ENCODE measurements around the gene ARID1B.

ARID1B gene

DNA sequence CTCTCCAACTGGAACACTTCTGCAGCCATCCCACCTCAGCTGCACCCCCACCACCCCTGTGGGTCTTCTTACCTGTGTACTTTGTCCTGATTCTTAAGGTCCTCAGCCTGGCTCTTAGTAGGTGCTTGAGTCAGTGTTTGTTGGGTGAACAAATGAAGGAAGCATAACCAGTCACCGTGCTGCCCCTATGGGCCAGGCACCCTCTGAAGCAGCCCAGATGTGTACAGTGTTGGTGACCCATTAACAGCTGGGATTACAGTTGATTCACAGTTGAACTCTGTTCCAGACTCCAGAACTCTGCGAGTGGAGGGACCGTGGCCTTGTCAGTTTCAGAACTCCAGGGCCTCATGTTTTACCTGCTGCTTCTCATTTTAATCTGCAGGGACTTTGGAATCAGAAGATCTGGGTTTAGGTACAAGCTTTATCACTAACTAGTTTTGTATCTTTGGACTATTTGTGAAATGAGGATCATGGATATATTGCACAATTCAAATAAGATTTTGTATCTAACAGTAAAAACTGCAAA lies 342.4 kb downstream of the ARID1B start:
- no peak for DNase-seq

DNA sequence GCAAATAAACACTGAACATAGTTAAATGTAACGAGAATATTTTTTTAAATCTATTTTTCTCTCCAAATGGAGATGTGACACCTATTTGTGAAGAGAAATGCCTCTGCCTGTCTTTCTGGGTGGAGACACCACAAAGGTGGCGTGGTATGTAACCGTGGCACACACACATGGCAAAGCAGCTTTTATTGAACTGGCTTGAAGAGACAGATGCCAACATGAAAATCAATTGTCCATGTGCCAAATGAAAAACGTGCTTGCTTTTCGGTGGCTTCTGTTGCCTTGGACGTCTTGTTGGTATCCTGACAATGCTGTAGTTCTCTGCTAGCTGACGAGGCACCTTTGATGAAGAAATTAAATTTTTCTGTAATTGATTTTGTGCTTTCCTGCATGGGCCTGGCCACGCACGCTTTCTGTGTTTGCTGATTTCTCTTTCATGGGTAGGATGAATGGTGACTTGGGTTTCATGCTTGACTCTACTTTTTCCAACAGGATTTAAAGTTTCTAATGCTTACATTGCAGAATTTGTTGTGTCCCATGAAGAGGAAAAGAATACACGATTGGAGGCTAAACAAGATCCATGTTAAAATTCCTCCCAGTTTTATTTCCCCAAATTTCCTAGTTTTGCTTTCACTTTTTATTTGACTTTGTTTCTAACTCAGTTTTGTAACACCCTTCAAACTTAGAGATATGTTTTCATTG lies 343.5 kb downstream of the ARID1B start:
- no peak for DNase-seq

DNA sequence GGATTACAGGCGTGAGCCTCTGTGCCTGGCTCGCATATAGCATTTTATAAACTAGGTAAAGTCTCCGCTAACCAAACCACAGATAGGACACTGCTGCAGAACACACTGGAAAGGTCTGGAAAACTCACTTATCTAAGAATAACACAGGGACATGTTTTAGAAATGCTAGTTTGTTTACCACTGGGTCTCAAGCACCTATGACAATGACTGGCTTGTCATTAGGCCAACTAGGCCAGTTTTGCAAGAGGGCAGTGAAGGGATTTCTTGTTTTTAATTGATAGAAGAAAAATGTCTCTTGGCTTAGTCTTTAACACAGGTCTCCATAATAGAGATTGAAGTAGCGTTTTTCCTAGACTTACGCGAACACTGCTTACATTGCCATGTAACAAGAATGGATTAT lies 344.7 kb downstream of the ARID1B start:
- DNase-seq, result no peak

DNA sequence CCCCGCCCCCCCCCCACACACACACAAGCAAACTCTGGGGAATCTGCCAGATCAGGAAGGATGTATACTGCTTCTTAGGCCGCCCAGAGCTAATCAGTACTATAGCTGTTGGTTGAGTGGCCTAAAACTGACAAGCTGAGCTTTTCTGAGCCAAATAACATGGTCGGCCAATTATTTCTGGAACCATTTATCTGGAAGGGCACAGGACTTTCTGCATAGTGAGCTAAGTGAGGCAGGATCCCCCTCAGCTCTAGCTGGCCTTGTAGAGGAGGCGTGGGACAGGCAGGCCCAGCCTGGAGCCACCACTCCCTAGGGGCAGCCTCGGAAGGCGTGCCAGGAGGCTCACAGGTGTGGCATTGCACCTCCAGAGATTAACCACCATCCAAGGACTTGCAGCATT lies 346.1 kb downstream of the ARID1B start:
- no peak for DNase-seq

DNA sequence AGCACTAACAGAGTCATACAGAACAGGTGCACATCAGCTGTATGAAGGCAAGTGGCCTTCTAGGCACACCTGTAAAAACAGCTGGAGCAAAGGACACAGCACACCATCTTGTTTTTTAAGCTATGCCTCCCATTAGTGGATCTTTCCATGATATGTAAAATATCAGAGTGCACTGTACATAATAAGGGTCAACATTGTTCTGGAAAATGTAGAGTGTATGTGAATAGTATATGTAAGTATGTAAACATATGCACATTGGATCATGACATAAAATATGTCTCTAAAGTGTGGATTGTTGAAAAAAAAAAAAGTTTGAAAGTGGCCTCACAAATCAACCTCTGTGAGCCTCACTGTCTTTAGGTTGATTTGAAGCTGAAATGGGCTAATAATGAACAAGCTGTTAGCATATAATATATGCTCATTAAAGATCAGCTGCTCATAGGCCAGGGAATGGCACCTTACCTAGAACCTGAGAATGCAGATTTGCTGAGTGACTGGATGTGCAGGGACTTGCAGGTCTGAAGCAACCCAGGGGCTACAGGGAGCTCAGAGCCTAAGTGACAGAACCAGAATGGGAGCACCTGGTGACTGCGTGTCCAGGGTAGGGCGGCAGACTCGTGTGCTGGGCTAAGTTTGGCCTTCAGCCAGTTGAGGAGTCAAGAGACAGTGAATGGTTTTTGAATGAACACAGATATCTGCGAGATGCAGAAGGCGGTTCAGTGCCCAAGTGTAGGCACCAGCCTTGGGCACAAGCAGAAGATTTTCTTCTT lies 347.5 kb downstream of the ARID1B start:
- DNase-seq, result no peak

DNA sequence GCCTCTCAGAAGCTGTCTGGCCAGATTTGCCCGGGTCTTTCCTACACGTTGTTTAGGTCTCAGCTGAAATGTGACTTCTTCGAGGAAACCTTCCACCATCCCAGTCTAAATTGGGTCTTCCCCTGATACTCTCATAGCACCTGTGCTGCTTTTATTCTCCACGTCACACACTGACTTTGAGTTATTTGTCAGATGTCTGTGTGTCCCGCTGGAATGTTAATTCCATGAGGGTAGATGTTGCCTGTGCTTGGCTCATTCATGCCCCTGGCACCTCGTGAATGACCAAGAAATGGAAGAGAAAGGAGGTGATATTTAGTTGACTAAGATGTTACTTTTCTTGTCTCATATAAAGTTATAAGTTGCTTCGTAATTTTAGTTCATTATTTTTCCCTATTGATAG lies 348.4 kb downstream of the ARID1B start:
- no peak for DNase-seq

DNA sequence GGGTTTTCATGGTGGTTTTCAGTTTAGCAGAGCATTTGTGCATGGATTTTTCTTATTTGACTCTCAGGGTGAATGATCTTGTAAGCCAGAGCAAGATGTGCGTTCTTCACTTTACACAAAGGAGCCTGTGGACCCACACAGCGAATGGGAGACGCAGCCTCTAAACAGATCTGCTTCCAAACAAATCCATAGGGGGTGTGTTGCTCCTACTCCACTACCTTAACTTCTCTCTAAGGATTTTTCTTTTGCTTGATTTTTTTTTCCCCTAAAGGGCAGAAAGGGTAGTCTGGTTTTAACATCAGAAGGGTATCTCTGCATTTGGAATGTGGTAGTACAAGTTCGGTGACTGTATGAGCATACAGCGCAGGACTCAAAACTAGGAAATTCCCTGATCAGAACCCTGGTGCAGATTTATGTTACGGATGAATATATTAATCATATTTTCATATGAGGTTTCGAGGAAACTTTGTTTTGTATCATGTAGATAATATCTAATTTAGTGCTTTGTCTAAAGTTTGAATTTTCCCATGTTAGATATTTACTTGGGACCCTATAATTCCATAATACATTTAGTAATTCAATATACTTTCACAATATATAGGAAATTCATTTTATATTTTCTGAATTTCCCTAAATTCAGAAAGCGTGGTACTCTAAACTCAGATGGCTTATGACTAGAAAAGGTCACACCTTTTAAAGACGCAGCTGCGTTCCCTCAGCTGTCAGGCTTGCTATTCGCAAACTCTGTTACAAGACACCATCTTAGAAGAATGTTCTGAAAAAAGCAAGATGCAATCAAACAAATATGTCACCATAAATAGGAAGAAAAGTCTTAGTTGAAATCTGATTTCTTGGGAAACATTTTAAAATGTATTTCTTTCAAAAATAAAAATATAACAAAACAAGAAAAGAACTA lies 349.3 kb downstream of the ARID1B start:
- no peak for DNase-seq

DNA sequence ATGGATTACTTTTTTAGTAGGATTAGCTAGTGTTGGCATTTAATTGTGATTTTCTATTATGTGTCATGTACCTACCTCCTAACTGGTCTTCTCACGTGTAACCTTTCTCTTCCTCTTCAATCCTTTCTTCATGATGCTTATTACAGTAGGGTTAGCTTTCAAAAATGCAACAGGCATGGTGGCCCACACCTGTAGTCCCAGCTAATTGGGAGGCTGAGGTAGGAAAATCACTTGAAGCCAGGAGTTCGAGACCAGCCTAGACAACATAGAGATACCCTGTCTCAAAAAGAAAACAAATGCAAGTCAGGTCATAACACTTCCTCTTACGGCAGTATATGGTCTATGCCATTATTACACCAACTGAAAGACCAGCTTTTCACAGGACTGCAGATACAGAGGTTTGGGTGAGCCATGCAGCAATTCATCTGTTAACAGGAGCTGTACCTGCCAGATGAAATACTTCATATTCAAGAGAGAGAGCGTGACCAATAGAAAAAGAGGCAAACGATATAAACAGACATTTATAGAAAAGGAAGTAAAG lies 351.1 kb downstream of the ARID1B start:
- DNase-seq, result no peak

DNA sequence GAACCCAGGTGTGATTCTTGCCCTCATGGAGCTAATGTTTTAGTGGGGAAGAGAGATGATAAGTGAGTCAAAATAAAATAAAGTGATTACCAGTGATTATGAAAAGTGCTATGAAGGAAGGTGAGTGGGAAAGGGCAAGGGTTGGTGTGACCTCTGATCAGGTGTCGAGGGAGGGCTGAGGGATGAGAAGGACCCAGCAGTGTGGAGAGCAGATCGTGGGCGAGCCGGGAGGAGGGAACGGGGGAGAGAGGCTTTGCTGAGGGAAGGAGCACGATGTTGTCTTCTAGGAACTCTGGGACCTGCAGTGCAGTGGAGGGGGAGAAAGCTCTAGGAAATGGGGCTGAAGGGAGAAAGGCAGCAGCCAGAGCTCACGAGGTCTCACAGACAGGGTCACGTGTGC lies 354.1 kb downstream of the ARID1B start:
- DNase-seq, result no peak

DNA sequence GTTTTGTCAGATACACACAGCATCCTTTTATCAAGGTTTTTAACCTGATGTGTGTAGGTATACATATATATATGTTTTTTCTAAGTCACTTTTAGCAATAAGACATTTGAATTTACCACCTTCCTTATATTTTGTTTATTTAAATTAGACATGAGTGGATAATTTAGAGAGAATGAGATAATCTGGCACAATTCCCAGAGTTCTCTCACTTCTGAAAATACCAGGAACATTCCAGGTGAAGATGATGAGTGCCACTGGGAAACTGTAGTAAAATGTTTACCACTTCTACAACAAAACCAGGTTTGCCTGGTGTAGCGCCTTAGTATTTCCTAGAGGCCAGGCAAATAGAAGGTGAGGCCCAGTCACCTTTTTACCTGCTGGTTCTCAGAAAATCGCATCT lies 356.7 kb downstream of the ARID1B start:
- DNase-seq, result no peak

DNA sequence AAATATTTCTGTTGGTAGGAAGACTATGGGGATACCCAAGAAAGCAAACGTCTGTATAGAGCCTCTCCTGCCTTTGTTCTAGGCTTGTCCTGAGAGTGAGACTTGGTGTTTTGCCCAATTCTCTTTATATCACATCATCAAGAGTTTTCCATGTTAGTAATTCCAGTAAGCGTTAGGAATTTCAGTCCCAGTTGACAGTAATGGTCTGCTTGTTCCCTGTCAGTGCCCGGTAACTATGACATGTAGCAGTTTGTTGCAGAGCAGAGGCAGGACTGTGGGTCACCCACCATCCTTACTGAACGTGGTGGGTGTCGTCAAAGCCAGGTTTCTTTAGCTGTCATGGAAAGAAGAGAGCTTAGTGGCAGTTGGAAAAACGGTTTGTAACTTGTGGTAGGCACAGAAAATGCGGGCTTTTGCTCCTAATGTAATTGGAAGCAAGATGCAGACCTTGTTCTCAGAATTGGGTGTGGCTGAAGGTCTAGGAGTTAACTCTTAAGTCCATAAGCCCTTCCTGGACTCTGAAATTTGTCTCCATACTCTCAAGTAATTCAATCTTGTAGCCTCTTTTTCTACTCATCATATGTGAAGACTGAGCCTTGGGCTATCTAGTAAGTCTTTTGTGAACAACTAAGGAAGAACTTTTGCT lies 357.3 kb downstream of the ARID1B start:
- no peak for DNase-seq

DNA sequence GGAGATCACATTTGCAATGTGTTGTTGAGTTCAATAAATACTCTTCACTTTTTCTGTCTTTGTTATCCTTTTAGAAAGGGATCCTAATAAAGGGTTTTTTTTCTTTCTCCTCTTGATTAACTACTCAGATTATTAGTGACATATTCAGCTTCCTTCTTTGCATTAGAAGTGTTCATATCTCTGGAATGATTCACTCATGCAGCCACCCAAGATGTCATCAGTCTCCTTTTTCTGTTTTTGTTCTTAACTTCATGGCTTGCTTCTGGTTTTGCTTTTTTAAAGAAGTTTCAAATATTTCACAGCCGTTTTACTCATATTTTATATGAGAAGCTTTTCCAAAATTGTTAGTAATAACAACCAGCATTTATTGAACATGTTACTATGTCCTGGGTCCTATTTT lies 358.5 kb downstream of the ARID1B start:
- no peak for DNase-seq

DNA sequence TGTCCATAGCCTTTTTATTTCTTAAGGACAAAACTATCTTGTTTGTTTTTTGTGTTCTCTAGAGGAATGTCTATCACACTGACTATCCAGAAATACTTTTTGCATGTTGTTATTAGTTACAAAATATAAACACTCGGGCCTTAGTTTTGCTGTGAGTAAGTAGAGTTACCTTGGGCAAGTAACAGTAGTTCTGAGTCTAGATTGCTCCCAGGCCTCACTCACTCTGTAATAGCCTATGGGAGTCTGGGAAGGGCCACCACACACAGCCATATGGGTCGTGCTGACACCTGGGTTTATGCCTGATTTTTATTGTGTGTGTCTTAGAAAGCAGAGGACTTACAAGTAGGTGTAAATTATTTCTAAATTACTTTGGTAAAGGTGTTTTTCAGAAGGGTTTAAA lies 360.3 kb downstream of the ARID1B start:
- no peak for DNase-seq

DNA sequence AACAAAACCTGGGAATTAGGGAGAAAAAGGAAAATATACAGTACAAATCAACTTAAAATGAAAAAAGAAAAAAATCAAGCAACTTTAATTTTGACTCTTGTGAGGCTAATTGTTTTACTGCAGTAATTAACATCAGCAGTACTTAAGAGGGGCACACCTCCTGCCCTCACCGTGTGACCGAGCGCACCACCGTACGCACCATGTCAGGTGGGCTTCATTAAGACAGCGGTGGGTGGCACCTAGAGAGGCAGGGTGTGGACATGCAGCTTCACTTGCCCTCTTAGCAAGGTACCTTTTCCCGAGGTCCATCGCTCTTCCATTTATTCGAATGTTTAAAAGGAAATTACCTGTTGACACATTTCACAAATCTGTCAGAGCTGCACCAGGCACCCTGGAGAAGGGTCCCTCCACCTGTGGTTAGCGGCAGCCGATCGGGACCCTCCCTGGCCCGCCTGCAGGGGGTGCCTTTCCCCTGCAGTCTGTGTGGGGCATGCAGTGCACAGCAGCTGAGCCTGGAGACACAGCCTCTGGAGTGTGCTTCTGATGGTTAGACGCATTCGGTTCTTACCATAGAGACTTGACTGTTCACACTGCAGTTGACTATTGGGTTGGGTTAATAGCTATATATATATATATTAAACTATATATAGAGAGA lies 362.0 kb downstream of the ARID1B start:
- peak; percentile 22 for DNase-seq

DNA sequence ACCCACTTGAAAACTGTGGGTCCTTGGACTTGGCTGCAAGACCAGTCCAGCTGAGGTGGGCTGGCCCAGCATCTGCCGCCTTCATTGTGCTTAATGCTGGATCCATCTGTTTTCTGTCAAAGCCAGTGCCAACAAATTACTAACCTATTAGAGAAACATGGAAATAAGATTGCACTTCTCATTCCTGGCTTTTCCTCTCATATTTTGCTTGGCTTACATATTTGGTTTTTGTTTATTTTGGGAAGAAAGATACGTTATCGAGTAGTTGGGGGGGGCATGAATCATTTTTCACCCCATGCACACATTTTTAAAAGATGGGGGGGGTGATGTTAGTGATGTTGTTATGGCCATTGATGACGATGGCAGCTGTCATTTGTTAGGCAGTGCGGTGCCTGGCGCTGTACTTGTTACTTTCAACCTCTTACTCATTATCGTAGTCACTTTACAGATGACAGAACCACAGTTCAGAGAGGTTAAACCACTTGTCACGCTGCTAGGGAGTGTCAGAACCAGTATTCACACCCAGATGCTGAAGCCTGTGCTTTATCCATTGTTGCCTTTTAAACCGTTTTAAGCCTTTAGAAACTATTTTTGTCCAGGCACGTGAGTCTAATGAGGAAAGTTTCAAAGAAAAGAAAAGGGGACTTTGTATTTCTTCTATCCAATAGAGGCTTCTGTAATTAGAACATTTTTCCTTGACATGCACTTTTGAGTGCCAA lies 366.2 kb downstream of the ARID1B start:
- DNase-seq, result no peak

DNA sequence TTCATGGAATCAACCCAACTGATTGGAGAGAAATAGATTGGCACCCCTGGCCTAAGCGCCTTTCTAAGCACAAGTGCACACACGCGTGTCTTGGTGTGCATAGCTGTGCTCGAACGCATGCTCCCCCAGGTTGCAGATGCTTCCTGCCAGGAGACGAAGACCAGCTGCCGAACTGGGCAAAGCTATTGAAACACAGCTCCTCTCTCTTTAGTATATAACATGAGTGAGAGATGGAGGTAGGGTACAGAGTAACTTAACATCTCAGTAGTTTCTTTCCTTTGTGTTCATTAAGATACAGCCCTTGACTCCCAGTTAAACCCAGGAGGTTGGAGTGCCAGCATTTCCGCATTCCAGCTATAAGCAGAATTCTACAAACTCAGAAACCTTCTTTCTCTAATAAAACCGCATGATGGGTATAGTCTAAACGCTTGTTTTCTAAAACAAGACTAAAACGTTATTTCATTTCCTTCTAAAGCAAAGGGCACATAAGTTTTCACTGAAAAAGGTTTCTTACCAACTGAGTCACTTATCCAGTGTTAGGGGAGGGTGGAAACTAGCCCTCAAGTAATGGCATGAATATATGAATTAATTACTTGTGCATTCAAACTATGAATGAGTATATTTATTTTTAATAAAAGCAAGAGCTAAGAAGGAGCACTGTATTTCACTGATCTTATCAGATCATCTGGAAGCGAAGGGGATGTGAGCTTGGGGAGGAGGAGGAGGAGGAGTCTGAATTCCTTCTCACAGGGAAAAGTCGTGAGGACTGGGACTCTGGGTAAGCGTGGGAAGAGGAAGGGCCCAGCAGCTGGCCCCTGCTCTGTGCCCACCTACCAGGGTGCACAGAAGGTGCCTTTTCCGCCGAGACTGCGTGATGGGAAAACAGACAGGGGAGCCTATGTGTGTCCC lies 367.0 kb downstream of the ARID1B start:
- DNase-seq, result no peak

DNA sequence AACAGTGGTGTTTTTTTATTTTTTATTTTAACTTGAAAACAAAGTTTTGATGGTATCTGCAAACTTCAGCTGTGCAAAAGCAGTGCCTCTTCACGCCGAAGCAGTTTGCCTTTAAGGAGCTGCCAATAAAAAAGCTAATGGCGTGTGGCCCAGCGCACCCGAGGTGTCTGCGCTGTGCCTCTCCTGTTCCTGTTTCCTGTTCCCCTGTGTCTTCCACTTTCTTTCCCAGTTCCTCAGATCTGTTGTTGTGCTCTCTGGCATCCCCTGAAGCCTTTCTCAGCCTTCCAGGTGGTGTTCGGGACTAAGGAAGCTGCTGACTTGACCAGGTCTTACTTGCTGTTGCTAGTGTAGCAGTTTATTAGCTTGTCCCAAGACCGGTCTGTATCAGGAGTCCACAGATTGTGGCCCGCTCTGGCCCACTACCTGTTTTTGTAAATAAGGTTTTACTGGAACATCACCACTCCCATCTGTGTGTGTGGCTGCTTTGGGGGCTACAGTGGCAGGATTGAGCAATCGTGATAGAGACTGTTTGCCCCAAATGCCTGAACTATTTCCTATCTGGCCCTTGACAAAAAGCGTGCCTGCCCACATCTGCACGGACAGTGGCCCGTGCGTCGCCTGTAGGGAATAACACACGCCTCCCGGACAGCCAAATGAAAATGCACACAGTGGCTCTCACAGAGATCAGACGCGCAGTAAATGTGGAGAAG lies 367.8 kb downstream of the ARID1B start:
- DNase-seq, result no peak

DNA sequence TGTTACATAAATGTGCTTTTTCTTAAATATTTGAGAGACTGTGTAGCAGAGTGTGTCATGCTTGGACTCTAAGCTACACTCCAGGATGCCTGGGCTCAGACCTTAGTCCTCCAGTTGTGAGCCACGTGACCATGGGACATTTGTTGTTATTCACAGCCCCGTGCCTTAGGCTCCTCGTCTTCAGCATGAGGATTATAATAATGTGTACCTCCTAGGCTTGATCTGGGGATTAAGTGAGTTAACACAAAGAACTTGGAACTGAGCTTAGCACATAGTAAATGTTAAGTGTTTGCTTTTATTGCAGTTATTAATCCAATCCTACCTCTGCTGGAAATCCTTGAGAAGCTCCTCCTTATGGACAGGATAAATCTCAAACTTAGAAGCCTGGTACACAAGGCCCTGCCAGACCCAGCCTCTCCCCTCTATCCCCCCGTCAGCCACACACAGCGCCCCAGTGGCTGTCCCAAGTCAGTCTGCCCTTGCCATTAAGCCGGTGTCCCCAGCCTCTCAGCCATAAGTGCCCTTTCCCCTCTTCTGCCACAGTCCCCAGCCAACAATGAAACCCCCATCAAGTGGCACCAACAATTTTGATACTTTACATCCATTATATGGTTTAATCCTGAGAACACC lies 368.6 kb downstream of the ARID1B start:
- no peak for DNase-seq
